NCI-H187 (cell line): ENCODE measurements around the gene PLEKHA8.

Source experiments
- DNase-seq, 2 experiments: peaks; one replicate each; lab custom pipeline; 2025; lab: John Stamatoyannopoulos, UW

The PLEKHA8 gene

GRCh38 chr7:30028216-30028748 is at the start of gene PLEKHA8:
TSS of gene PLEKHA8 (plus strand) at chr7:30028412. CDS start at chr7:30028763, 351 bp downstream.
- peak; percentile 53 to 68 for DNase-seq

GRCh38 chr7:29980151-29980550 is 48.1 kb upstream of the PLEKHA8 start:
- no peak for DNase-seq

GRCh38 chr7:29987083-29987482 is 41.1 kb upstream of the PLEKHA8 start:
- no peak for DNase-seq

GRCh38 chr7:29987811-29988317 is 40.3 kb upstream of the PLEKHA8 start:
- no peak for DNase-seq

GRCh38 chr7:29988424-29989256 is 39.6 kb upstream of the PLEKHA8 start:
- no peak for DNase-seq

GRCh38 chr7:29989257-29989995 is 38.8 kb upstream of the PLEKHA8 start, which contains the start of gene SCRN1:
TSS of gene SCRN1 (minus strand) at chr7:29989801. CDS start at chr7:29969067, 20,734 bp downstream.
- no peak for DNase-seq

- DNase-seq = no peak
Observed at GRCh38 chr7:29990931-29991330, 37.3 kb upstream of the PLEKHA8 start.

- DNase-seq = no peak
Observed at GRCh38 chr7:29991937-29992336, 36.3 kb upstream of the PLEKHA8 start.

- DNase-seq = no peak
Observed at GRCh38 chr7:29993140-29993539, 35.1 kb upstream of the PLEKHA8 start.

GRCh38 chr7:29995652-29996051 is 32.6 kb upstream of the PLEKHA8 start:
- no peak for DNase-seq

- DNase-seq = no peak
Observed at GRCh38 chr7:29996321-29996720, 31.9 kb upstream of the PLEKHA8 start.

GRCh38 chr7:29998489-29998888 is 29.7 kb upstream of the PLEKHA8 start:
- DNase-seq = no peak

GRCh38 chr7:30001998-30002397 is 26.2 kb upstream of the PLEKHA8 start:
- peak in 1 of 2 experiments; percentile 51 for DNase-seq

GRCh38 chr7:30003098-30003497 is 25.1 kb upstream of the PLEKHA8 start:
- no peak for DNase-seq

GRCh38 chr7:30005464-30005863 is 22.7 kb upstream of the PLEKHA8 start:
- no peak for DNase-seq

- DNase-seq = no peak
Observed at GRCh38 chr7:30010021-30010420, 18.2 kb upstream of the PLEKHA8 start.

GRCh38 chr7:30012757-30013156 is 15.5 kb upstream of the PLEKHA8 start:
- DNase-seq = no peak

- no peak for DNase-seq
Observed at GRCh38 chr7:30018451-30018850, 9.8 kb upstream of the PLEKHA8 start.

GRCh38 chr7:30019387-30019786 is 8.8 kb upstream of the PLEKHA8 start:
- DNase-seq = no peak

GRCh38 chr7:30019960-30020359 is 8.3 kb upstream of the PLEKHA8 start:
- no peak for DNase-seq

GRCh38 chr7:30020535-30020934 is 7.7 kb upstream of the PLEKHA8 start:
- no peak for DNase-seq

GRCh38 chr7:30022991-30023390 is 5.2 kb upstream of the PLEKHA8 start:
- DNase-seq = no peak

GRCh38 chr7:30023524-30023923 is 4.7 kb upstream of the PLEKHA8 start:
- no peak for DNase-seq
